ENCODE measurements around the gene GPD2.

Gene GPD2

GRCh38 chr2:156423674-156424282 is 12.4 kb upstream of the GPD2 start:
- no peak for TF ChIP-seq CTCF (IDR thresholded peaks at IDR 0.05; ENCODE audit: insufficient read depth, low read depth, low read length, missing control alignments)
- DNase-seq (ENCODE audit: low read depth) = no peak
- H3K4me3 ChIP-seq (ENCODE audit: low read length) = no peak overlapping the region

- H3K4me3 ChIP-seq (ENCODE audit: low read length) = no peak overlapping the region
- DNase-seq (ENCODE audit: low read depth) = no peak
- TF ChIP-seq CTCF (IDR thresholded peaks at IDR 0.05; ENCODE audit: insufficient read depth, low read depth, low read length, missing control alignments) = no peak
Observed at GRCh38 chr2:156427074-156427473, 9.1 kb upstream of the GPD2 start.

GRCh38 chr2:156429211-156429610 is 7.0 kb upstream of the GPD2 start:
- no peak for TF ChIP-seq CTCF (IDR thresholded peaks at IDR 0.05; ENCODE audit: insufficient read depth, low read depth, low read length, missing control alignments)
- H3K4me3 ChIP-seq (ENCODE audit: low read length) = no peak overlapping the region
- DNase-seq (ENCODE audit: low read depth) = no peak

- TF ChIP-seq CTCF (IDR thresholded peaks at IDR 0.05; ENCODE audit: insufficient read depth, low read depth, low read length, missing control alignments) = no peak
- H3K4me3 ChIP-seq (ENCODE audit: low read length) = no peak overlapping the region
- DNase-seq (ENCODE audit: low read depth) = no peak
Observed at GRCh38 chr2:156430236-156430979, 5.8 kb upstream of the GPD2 start.

GRCh38 chr2:156430980-156431358 is 5.2 kb upstream of the GPD2 start:
- H3K4me3 ChIP-seq (ENCODE audit: low read length) = no peak overlapping the region
- no peak for TF ChIP-seq CTCF (IDR thresholded peaks at IDR 0.05; ENCODE audit: insufficient read depth, low read depth, low read length, missing control alignments)

GRCh38 chr2:156434461-156435291 is 1.5 kb upstream of the GPD2 start:
- no peak overlapping the region for H3K4me3 ChIP-seq (ENCODE audit: low read length)

More at GRCh38 chr2:156430980-156431358, 5.2 kb upstream of the GPD2 start:
- peak; percentile 77 for DNase-seq (ENCODE audit: low read depth)

More at GRCh38 chr2:156434461-156435291, 1.5 kb upstream of the GPD2 start:
- no peak for TF ChIP-seq CTCF (IDR thresholded peaks at IDR 0.05; ENCODE audit: insufficient read depth, low read depth, low read length, missing control alignments)
- DNase-seq (ENCODE audit: low read depth) = peak; percentile 29
